ENCODE measurements around the gene MEPE. TPM values are rescaled to one million over a fixed set of nuclear protein-coding genes. Genes with fewer than 3 reads are reported as not detected.

The MEPE gene
- total RNA-seq, 1 experiment from 2014 or later: not detected

- no peak for TF ChIP-seq NFE2L1 (CRISPR knock-in tag; IDR thresholded peaks at IDR 0.05)
- TF ChIP-seq PREB (CRISPR knock-in tag; IDR thresholded peaks at IDR 0.05; ENCODE audit: borderline replicate concordance): no peak
- no peak for TF ChIP-seq GABPB1 (CRISPR knock-in tag; IDR thresholded peaks at IDR 0.05)
- TF ChIP-seq JAZF1 (CRISPR knock-in tag; IDR thresholded peaks at IDR 0.05): no peak
- no peak for TF ChIP-seq CTCF (IDR thresholded peaks at IDR 0.05)
- TF ChIP-seq GRHL2 (CRISPR knock-in tag; IDR thresholded peaks at IDR 0.05; ENCODE audit: insufficient replicate concordance, severe bottlenecking): no peak
- no peak for TF ChIP-seq ZNF425 (CRISPR knock-in tag; conservative IDR thresholded peaks at IDR 0.05)
- TF ChIP-seq NR3C1 (CRISPR knock-in tag; conservative IDR thresholded peaks at IDR 0.05; ENCODE audit: low read depth): no peak
- no peak for DNase-seq (ENCODE audit: low spot score)
- Mint-ChIP-seq H3K27me3 (ENCODE audit: low read depth) (no peaks in the 10 kb centered on the region; the same call in 1 of the 2 replicates), H3K27ac (no peak overlapping the region), H3K9me3 (peaks cover 17% of the 10 kb centered on the region), H3K4me3 (no peak overlapping the region), H3K4me1 (peaks cover 20% of the 10 kb centered on the region), H3K36me3 (peaks cover 5% of the 10 kb centered on the region)
- ChIA-PET POLR2A (no interaction called here), CTCF (interaction anchor here (3.5 kb wide), 1 partner anchor 15 kb away, joined by 26 read pairs; no protein-coding TSS in a partner anchor)
- no peak for ATAC-seq
Measured at GRCh38 chr4:87823724-87824123, 9.0 kb upstream of the MEPE start.

GRCh38 chr4:87824352-87824751 is 8.4 kb upstream of the MEPE start:
- POLR2A ChIA-PET: no interaction called here
- ATAC-seq (no peak), DNase-seq (ENCODE audit: low spot score) (no peak)
- no peaks in the 10 kb centered on the region; the same call in 1 of the 2 replicates for H3K36me3 Mint-ChIP-seq
- CTCF ChIA-PET: interaction anchor here (3.5 kb wide), 1 partner anchor 14 kb away, joined by 26 read pairs; no protein-coding TSS in a partner anchor
- no peaks in the 10 kb centered on the region; the same call in 1 of the 2 replicates for H3K27me3 Mint-ChIP-seq (ENCODE audit: low read depth)
- TF ChIP-seq USF2 (CRISPR knock-in tag; IDR thresholded peaks at IDR 0.05): no peak
- TF ChIP-seq SMAD4 (CRISPR knock-in tag; IDR thresholded peaks at IDR 0.05): no peak
- no peak for TF ChIP-seq NR1H2 (CRISPR knock-in tag; IDR thresholded peaks at IDR 0.05)
- TF ChIP-seq NR2C2 (CRISPR knock-in tag; IDR thresholded peaks at IDR 0.05): no peak
- TF ChIP-seq USF1 (CRISPR knock-in tag; IDR thresholded peaks at IDR 0.05): no peak
- no peak for TF ChIP-seq PREB (CRISPR knock-in tag; IDR thresholded peaks at IDR 0.05; ENCODE audit: borderline replicate concordance)
- no peak for TF ChIP-seq IRF1 (CRISPR knock-in tag; IDR thresholded peaks at IDR 0.05)
- TF ChIP-seq FOXP4 (CRISPR knock-in tag; IDR thresholded peaks at IDR 0.05): no peak
- TF ChIP-seq MAX (CRISPR knock-in tag; IDR thresholded peaks at IDR 0.05): no peak
- no peak for TF ChIP-seq ATF1 (CRISPR knock-in tag; IDR thresholded peaks at IDR 0.05)
- no peak for TF ChIP-seq CREM (CRISPR knock-in tag; IDR thresholded peaks at IDR 0.05)
- TF ChIP-seq FOXP1 (CRISPR knock-in tag; IDR thresholded peaks at IDR 0.05; ENCODE audit: borderline replicate concordance): no peak
- TF ChIP-seq ZBTB21 (CRISPR knock-in tag; IDR thresholded peaks at IDR 0.05; ENCODE audit: borderline replicate concordance): no peak
- no peak for TF ChIP-seq RELA (CRISPR knock-in tag; IDR thresholded peaks at IDR 0.05; ENCODE audit: borderline replicate concordance)
- no peak for TF ChIP-seq TEAD1 (CRISPR knock-in tag; IDR thresholded peaks at IDR 0.05)
- TF ChIP-seq SOX15 (CRISPR knock-in tag; IDR thresholded peaks at IDR 0.05): no peak
- no peak for TF ChIP-seq ZNF121 (CRISPR knock-in tag; IDR thresholded peaks at IDR 0.05)
- no peak overlapping the region for H3K27ac Mint-ChIP-seq
- H3K4me1 Mint-ChIP-seq: peaks cover 14% of the 10 kb centered on the region
- no peak overlapping the region for H3K4me3 Mint-ChIP-seq
- peaks cover 13% of the 10 kb centered on the region; the same call in 1 of the 2 replicates for H3K9me3 Mint-ChIP-seq

Data from WTC11 (cell line).